Neuronal stem cell (in vitro differentiated cells): ENCODE results near the gene SLC6A13.

Experiments
- DNase-seq: peaks from one replicate; pipeline ENCODE4 v3.0.0-alpha.2; 2013; ENCODE audit warnings: low spot score
- H2AFZ ChIP-seq: one replicate; pipeline ENCODE4 v1.6.1; 2013; ENCODE audit warnings: mild to moderate bottlenecking, low read length, inconsistent platforms
- H2AK5ac ChIP-seq: 2 replicates; pipeline ENCODE4 v1.6.1; 2013; ENCODE audit warnings: low read depth, mild to moderate bottlenecking, inconsistent platforms, low read length, moderate library complexity, mixed read lengths
- H2BK120ac ChIP-seq: 2 replicates; pipeline ENCODE4 v1.6.1; 2013; ENCODE audit warnings: low read depth, mild to moderate bottlenecking, inconsistent platforms, low read length, moderate library complexity, mixed read lengths
- H2BK12ac ChIP-seq: one replicate; pipeline ENCODE4 v1.6.1; 2013; ENCODE audit warnings: low read length, inconsistent platforms
- H2BK15ac ChIP-seq: 2 replicates; pipeline ENCODE4 v1.6.1; 2013; ENCODE audit warnings: mild to moderate bottlenecking, low read length, inconsistent platforms, mixed read lengths
- H2BK5ac ChIP-seq: one replicate; pipeline ENCODE4 v1.6.1; 2013; ENCODE audit warnings: inconsistent platforms, mild to moderate bottlenecking, low read length, moderate library complexity
- H3K14ac ChIP-seq: one replicate; pipeline ENCODE4 v1.6.1; 2013; ENCODE audit warnings: low read length, inconsistent platforms
- H3K18ac ChIP-seq: 2 replicates; pipeline ENCODE4 v1.6.1; 2013; ENCODE audit warnings: low read length, inconsistent platforms
- H3K23ac ChIP-seq: 2 replicates; pipeline ENCODE4 v1.6.1; 2013; ENCODE audit warnings: low read depth, mild to moderate bottlenecking, mixed read lengths, low read length, inconsistent platforms; ENCODE audit not compliant: poor library complexity
- H3K27ac ChIP-seq: replicated peaks from 3 replicates; pipeline ENCODE4 v1.5.1; 2013; ENCODE audit warnings: low read length, inconsistent platforms
- H3K27me3 ChIP-seq, 3 experiments: 2 replicates each; pipeline ENCODE4 v1.6.1; 2013; ENCODE audit warnings: low read length in 3 of 3, mild to moderate bottlenecking in 2 of 3, inconsistent platforms in 1 of 3, low read depth in 1 of 3, mixed read lengths in 1 of 3, moderate library complexity in 1 of 3; ENCODE audit not compliant: control insufficient read depth in 3 of 3, insufficient read depth in 3 of 3
- H3K36me3 ChIP-seq, 2 donors: replicated peaks in 1 of 2; 2 replicates each; pipeline ENCODE4 v1.6.1; 2013; ENCODE audit warnings: low read length in 2 of 2; ENCODE audit not compliant: control insufficient read depth in 2 of 2, insufficient read depth in 2 of 2
- H3K4ac ChIP-seq: 2 replicates; pipeline ENCODE4 v1.6.1; 2013; ENCODE audit warnings: inconsistent platforms, mild to moderate bottlenecking, low read length, moderate library complexity
- H3K4me1 ChIP-seq, 2 donors: 1 replicate in 1 of 2; 2 replicates in 1 of 2; pipeline ENCODE4 v1.6.1; 2013; ENCODE audit warnings: low read length in 2 of 2, low read depth in 1 of 2; ENCODE audit not compliant: control insufficient read depth in 2 of 2, insufficient read depth in 1 of 2
- H3K4me2 ChIP-seq: one replicate; pipeline ENCODE4 v1.6.1; 2013; ENCODE audit warnings: mild to moderate bottlenecking, low read length, inconsistent platforms; ENCODE audit not compliant: insufficient read depth, poor library complexity, severe bottlenecking
- H3K4me3 ChIP-seq, 2 donors: 2 replicates each; pipeline ENCODE4 v1.5.1; 2013; ENCODE audit warnings: low read length in 2 of 2, mild to moderate bottlenecking in 2 of 2, inconsistent platforms in 1 of 2, moderate library complexity in 1 of 2
- H3K79me1 ChIP-seq: one replicate; pipeline ENCODE4 v1.6.1; 2013; ENCODE audit warnings: low read depth, mild to moderate bottlenecking, inconsistent platforms, low read length, moderate library complexity
- H3K9ac ChIP-seq: one replicate; pipeline ENCODE4 v1.6.1; 2013; ENCODE audit warnings: mild to moderate bottlenecking, low read depth, low read length, inconsistent platforms; ENCODE audit not compliant: poor library complexity
- H3K9me3 ChIP-seq, 2 donors: replicated peaks in 1 of 2; 2 replicates each; pipeline versions ENCODE3 to v1.6.1; 2013; ENCODE audit warnings: low read length in 2 of 2, mild to moderate bottlenecking in 2 of 2, inconsistent platforms in 1 of 2, low read depth in 1 of 2, mixed read lengths in 1 of 2, moderate library complexity in 1 of 2; ENCODE audit not compliant: control insufficient read depth in 2 of 2, insufficient read depth in 1 of 2
- H4K8ac ChIP-seq: one replicate; pipeline ENCODE4 v1.6.1; 2013; ENCODE audit warnings: low read depth, mild to moderate bottlenecking, inconsistent platforms, low read length, moderate library complexity
- H4K91ac ChIP-seq: one replicate; pipeline ENCODE4 v1.6.1; 2013; ENCODE audit warnings: low read length, low read depth, mild to moderate bottlenecking, inconsistent platforms; ENCODE audit not compliant: poor library complexity
- WGBS, 2 donors: extraction: QIAGEN DNeasy Blood & Tissue Kit; methylation state at CpG; one replicate each; pipeline ENCODE4 v1.1.7; 2013; ENCODE audit warnings: missing lambda C conversion rate in 2 of 2, mixed read lengths in 1 of 2; ENCODE audit not compliant: insufficient read length in 2 of 2, insufficient replicate concordance in 1 of 2; ENCODE audit errors: extremely low coverage in 2 of 2; 5-methylcytosine and 5-hydroxymethylcytosine counted together

SLC6A13 gene

DNA sequence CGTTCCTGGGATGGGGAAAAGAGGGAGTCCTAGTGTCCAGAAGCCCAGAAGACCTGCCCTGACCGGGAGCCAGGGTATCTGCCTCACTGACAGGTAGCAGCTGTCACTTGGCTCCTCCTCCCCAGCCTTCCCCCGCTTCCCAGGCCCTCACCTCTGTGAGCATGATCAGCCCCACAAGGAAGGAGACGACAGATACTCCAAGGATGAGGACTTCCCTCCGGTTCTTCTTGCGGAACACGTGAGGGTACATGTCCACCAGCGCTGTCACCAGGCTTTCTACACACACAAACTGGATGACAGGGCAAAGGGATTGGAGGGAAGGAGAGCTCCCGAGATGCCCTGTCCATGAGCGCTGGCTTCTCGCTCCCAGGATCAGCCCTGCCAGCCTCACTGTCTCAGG, 38.8 kb downstream of the SLC6A13 start:
- H3K4me3 ChIP-seq = no peak overlapping the region
- peaks cover 0 to 10% of the 10 kb centered on the region in 2 donors for H3K4me1 ChIP-seq
- H2BK12ac ChIP-seq = peak overlapping the region; percentile 14
- no peak overlapping the region for H3K4ac ChIP-seq
- no peaks in the 10 kb centered on the region for H3K36me3 ChIP-seq
- H2BK15ac ChIP-seq = no peak overlapping the region
- no peaks in the 10 kb centered on the region for H3K79me1 ChIP-seq
- peak overlapping the region; percentile 13 for H3K23ac ChIP-seq
- H3K27ac ChIP-seq = no peak overlapping the region
- H2BK120ac ChIP-seq = no peak overlapping the region
- H2BK5ac ChIP-seq = peak overlapping the region; percentile 26
- peaks cover 0 to 1% of the 10 kb centered on the region in 2 donors for H3K9me3 ChIP-seq
- no peak overlapping the region for H4K91ac ChIP-seq
- no peak overlapping the region for H2AFZ ChIP-seq
- H3K14ac ChIP-seq = peak overlapping the region; percentile 57
- peaks cover 0 to 62% (median 0%) of the 10 kb centered on the region in 3 experiments for H3K27me3 ChIP-seq
- no peak overlapping the region for H4K8ac ChIP-seq
- DNase-seq = no peak
- H2AK5ac ChIP-seq = no peak overlapping the region
- H3K18ac ChIP-seq = peak overlapping the region; percentile 27
- H3K4me2 ChIP-seq = no peak overlapping the region
- peak overlapping the region; percentile 26 for H3K9ac ChIP-seq
- WGBS, 2 donors = no CpG with 5 or more reads among the region's 11 CpGs

- H3K18ac ChIP-seq = no peak overlapping the region
- H3K27me3 ChIP-seq = peaks cover 0 to 46% (median 0%) of the 10 kb centered on the region in 3 experiments
- H3K4me2 ChIP-seq = no peak overlapping the region
Measured at GRCh38 chr12:221736-222135, 40.9 kb downstream of the SLC6A13 start.

DNA sequence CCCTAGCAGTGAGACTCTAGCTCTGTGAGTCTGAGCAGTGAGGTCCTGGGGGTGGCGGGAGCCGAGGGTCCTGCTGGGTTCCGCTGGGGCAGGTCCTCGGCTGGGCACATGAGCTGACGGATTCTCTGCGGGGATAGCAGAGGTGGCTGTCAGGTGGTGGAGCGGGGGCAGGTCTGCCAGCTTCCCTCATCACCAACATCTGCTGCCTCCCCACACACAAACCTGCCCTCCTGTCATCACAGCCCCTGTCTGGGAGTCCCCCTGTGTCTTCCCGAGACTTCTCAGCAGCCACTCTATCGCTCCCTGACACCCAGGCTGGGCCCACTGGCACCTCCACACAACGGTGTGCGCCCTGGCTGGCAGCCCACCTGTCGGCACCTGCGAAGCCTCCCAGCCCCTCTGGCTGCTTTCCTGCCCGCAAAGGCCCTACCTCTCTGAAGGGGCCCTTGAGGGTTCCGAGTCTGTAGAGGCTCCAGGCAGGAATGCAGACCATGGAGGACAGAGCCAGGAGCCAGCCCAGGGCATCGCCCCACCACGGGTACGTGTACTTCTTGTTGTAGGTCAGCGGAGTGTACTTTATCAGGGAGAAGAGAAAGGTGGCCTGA, 41.6 kb downstream of the SLC6A13 start:
- H3K4me1 ChIP-seq = peaks cover 0 to 10% of the 10 kb centered on the region in 2 donors
- no peak for DNase-seq

More at GRCh38 chr12:221736-222135, 40.9 kb downstream of the SLC6A13 start:
- no peak for DNase-seq
- no peak overlapping the region for H3K4me3 ChIP-seq
- H2BK120ac ChIP-seq = no peak overlapping the region
- no peak overlapping the region for H3K27ac ChIP-seq
- H3K9me3 ChIP-seq = peaks cover 0 to 1% of the 10 kb centered on the region in 2 donors
- no peaks in the 10 kb centered on the region for H3K79me1 ChIP-seq
- no peak overlapping the region for H3K4ac ChIP-seq
- no peak overlapping the region for H4K8ac ChIP-seq
- H3K9ac ChIP-seq = no peak overlapping the region
- H2BK15ac ChIP-seq = no peak overlapping the region
- no peak overlapping the region for H3K14ac ChIP-seq
- H2BK5ac ChIP-seq = no peak overlapping the region
- no peak overlapping the region for H3K23ac ChIP-seq
- WGBS, 2 donors = no CpG with 5 or more reads among the region's 6 CpGs
- no peak overlapping the region for H2AK5ac ChIP-seq
- H3K36me3 ChIP-seq = no peaks in the 10 kb centered on the region
- H2BK12ac ChIP-seq = no peak overlapping the region
- H2AFZ ChIP-seq = no peak overlapping the region
- H4K91ac ChIP-seq = no peak overlapping the region
- H3K4me1 ChIP-seq = peaks cover 0 to 10% of the 10 kb centered on the region in 2 donors

DNA sequence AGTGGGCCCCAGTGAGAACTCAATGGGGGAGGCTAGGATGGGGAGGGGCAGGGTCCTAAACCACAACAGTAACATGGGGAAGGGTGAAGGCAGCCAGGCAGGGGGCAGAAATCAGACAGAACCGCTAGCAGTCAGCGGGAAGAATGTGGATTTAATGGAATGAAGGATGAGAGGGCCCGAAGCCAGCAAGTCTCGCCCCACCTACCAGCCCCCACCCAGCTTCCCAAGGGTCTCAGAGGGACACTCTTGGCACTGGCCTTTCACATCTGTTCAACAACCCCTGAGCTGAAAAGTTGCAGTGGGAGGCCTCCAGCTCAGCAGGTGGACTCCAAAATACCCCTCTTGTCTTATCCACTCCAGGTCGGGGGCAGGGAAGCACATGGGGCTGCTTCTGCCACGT, 42.1 kb downstream of the SLC6A13 start:
- Histone ChIP-seq H2AK5ac (peak overlapping the region; percentile 13), H3K9ac (peak overlapping the region; percentile 65), H4K8ac (no peak overlapping the region), H2AFZ (no peak overlapping the region), H3K79me1 (no peaks in the 10 kb centered on the region), H3K23ac (no peak overlapping the region), H3K14ac (no peak overlapping the region), H3K18ac (peak overlapping the region; percentile 82), H3K9me3 (peaks cover 0 to 1% of the 10 kb centered on the region in 2 donors), H2BK120ac (no peak overlapping the region), H2BK15ac (peak overlapping the region; percentile 70), H3K4me2 (no peak overlapping the region), H2BK5ac (no peak overlapping the region), H3K4me3 (no peak overlapping the region), H3K4me1 (peaks cover 0 to 10% of the 10 kb centered on the region in 2 donors), H3K27me3 (peaks cover 0 to 39% (median 0%) of the 10 kb centered on the region in 3 experiments), H2BK12ac (peak overlapping the region; percentile 86), H3K27ac (no peak overlapping the region), H4K91ac (peak overlapping the region; percentile 82), H3K4ac (no peak overlapping the region), H3K36me3 (no peaks in the 10 kb centered on the region)
- WGBS, 2 donors = no CpG with 5 or more reads among the region's 6 CpGs
- DNase-seq = no peak

More for the DNA sequence above, 41.6 kb downstream of the SLC6A13 start:
- no peak overlapping the region for H3K14ac ChIP-seq
- H3K9ac ChIP-seq = peak overlapping the region; percentile 65
- H3K4me3 ChIP-seq = no peak overlapping the region
- H3K27ac ChIP-seq = no peak overlapping the region
- H3K9me3 ChIP-seq = peaks cover 0 to 1% of the 10 kb centered on the region in 2 donors
- H2BK120ac ChIP-seq = no peak overlapping the region
- H2BK5ac ChIP-seq = no peak overlapping the region
- H3K27me3 ChIP-seq = peaks cover 0 to 39% (median 0%) of the 10 kb centered on the region in 3 experiments
- H3K4me2 ChIP-seq = no peak overlapping the region
- H2BK12ac ChIP-seq = peak overlapping the region; percentile 86
- peak overlapping the region; percentile 13 for H2AK5ac ChIP-seq
- peak overlapping the region; percentile 45 for H4K8ac ChIP-seq
- WGBS, 2 donors = no CpG with 5 or more reads among the region's 19 CpGs
- H2AFZ ChIP-seq = no peak overlapping the region
- no peak overlapping the region for H3K4ac ChIP-seq
- no peaks in the 10 kb centered on the region for H3K79me1 ChIP-seq
- H3K18ac ChIP-seq = peak overlapping the region; percentile 82
- H3K23ac ChIP-seq = peak overlapping the region; percentile 0
- H2BK15ac ChIP-seq = peak overlapping the region; percentile 70
- no peaks in the 10 kb centered on the region for H3K36me3 ChIP-seq
- peak overlapping the region; percentile 82 for H4K91ac ChIP-seq
